Heart right ventricle (tissue), 16 donors: ENCODE data around the gene LRRC17. TPM values are rescaled to one million over a fixed set of nuclear protein-coding genes. Genes with fewer than 3 reads are reported as not detected.
"Not testable (repeated sequence)": the region's sequence is repeated elsewhere in the genome, so short reads cannot be mapped to it uniquely, and the experiment has no call there.

Source experiments
- ATAC-seq, 8 donors: fragments of 200-7000 bp; cut with Tn5 transposase; one replicate each; pipeline ENCODE4 v1.9.1; 2020; ENCODE audit warnings: mild to moderate bottlenecking in 8 of 8, moderate library complexity in 8 of 8, moderate number of reproducible peaks in 1 of 8
- DNase-seq, 2 donors: peaks; one replicate each; pipeline ENCODE4 v3.0.0-alpha.2; 2020
- H3K27ac ChIP-seq, 10 donors: fragments of 200-600 bp; sonication (generic) in 2 of 10; one replicate each; pipeline versions ENCODE4 v1.5.0 to v1.8.0; 2020 to 2022; ENCODE audit warnings: mild to moderate bottlenecking in 3 of 10
- H3K27me3 ChIP-seq, 7 donors: fragments of 200-600 bp; one replicate each; pipeline ENCODE4 v1.8.0; 2021 to 2022; ENCODE audit warnings: mild to moderate bottlenecking in 2 of 7
- H3K36me3 ChIP-seq, 9 donors: fragments of 200-600 bp; sonication (generic) in 1 of 9; one replicate each; pipeline versions ENCODE4 v1.5.0 to v1.8.0; 2020 to 2022; ENCODE audit warnings: mild to moderate bottlenecking in 2 of 9
- H3K4me1 ChIP-seq, 9 donors: fragments of 200-600 bp; sonication (generic) in 1 of 9; one replicate each; pipeline versions ENCODE4 v1.5.0 to v1.8.0; 2020 to 2022; ENCODE audit warnings: mild to moderate bottlenecking in 4 of 9
- H3K4me3 ChIP-seq, 10 donors: fragments of 200-600 bp; sonication (generic) in 2 of 10; one replicate each; pipeline versions ENCODE4 v1.5.0 to v1.8.0; 2020 to 2022; ENCODE audit warnings: mild to moderate bottlenecking in 7 of 10, moderate library complexity in 2 of 10
- H3K9me3 ChIP-seq, 11 donors: fragments of 200-600 bp in 10 of 11; sonication (generic) in 2 of 11; one replicate each; pipeline versions ENCODE4 v1.5.0 to v1.8.0; 2013 to 2022; ENCODE audit warnings: mild to moderate bottlenecking in 2 of 11, control low read depth in 1 of 11, moderate library complexity in 1 of 11
- CTCF ChIP-seq, 9 donors: fragments of 200-600 bp; sonication (generic) in 2 of 9; IDR thresholded peaks; one replicate each; pipeline versions ENCODE4 v1.5.0 to v1.8.0; 2021 to 2022; ENCODE audit warnings: antibody characterized with exemption in 9 of 9, mild to moderate bottlenecking in 5 of 9, moderate library complexity in 1 of 9
- WGBS, 2 donors: extraction: QIAGEN DNeasy Blood & Tissue Kit; methylation state at CpG; one replicate each; pipeline ENCODE4 v1.1.7; 2013; ENCODE audit warnings: inconsistent platforms in 1 of 2; 5-methylcytosine and 5-hydroxymethylcytosine counted together
- intact Hi-C, 10 donors: fragments of 100-400 bp; cut with DNase I; formaldehyde crosslinking; loops; one replicate each; pipeline versions ENCODE4 v1.11.1 to v1.14.2; 2022
- polyA plus RNA-seq, 2 donors: library from polyadenylated mRNA; stranded (reverse); fragments of 200-250 nt; gene quantifications; one replicate each; pipeline ENCODE4 v1.2.3, GENCODE V29; 2013
- total RNA-seq, 10 donors: library from RNA; stranded (reverse); fragmentation: NEBNext Ultra II Directional in 3 of 10; extraction: Animal tissue kit (Norgen Biotek cat#: 25700) in 3 of 10; gene quantifications; one replicate each; pipeline versions ENCODE4 v1.2.1 to v1.2.4, GENCODE V29; 2021 to 2023
- donor health status: Arrhythmogenic right ventricular cardiomyopathy.
- donor health status: ischemic (EF 13 %, LVEDD 7.1; RV severe dilation, severe dysfunction).
- donor health status: healthy with polysubstance abuse.
- donor health status: DM: no; HTN: yes; CAD: no.
- donor health status: DM: no; HTN: no; CAD: no.
- donor health status: ischemic (EF 25% LVEDD 6.9; RV normal size, moderate dysfunction).
- donor health status: ischemic (EF 25% LVEDD 5.7; RV mildly dilated, moderate dysfunction).
- donor health status: healthy.
- donor health status: DM: yes; HTN: yes; CAD: no.
- donor health status: Ischemic cardiomyopathy.
- donor health status: ischemic (EF 35%, LVEDD 5.7; RV mildly dilated, moderate dysfunction).
- donor health status: nonischemic (EF 11% LVEDD 7.7; RV severe dilation, severe dysfunction).
- donor health status: DM: yes; HTN: yes; CAD: no.
- donor health status: PGD.
- donor health status: ischemic (EF 29% LVEDD 5.4; RV normal size, mild dysfunction).
- donor health status: nonischemic (EF 23%, LVEDD 6.1; RV moderate dilation, normal function).

Gene LRRC17
- total and polyA plus RNA-seq, 12 donors, result 0.12 to 9.5 (median 2.6) TPM

DNA sequence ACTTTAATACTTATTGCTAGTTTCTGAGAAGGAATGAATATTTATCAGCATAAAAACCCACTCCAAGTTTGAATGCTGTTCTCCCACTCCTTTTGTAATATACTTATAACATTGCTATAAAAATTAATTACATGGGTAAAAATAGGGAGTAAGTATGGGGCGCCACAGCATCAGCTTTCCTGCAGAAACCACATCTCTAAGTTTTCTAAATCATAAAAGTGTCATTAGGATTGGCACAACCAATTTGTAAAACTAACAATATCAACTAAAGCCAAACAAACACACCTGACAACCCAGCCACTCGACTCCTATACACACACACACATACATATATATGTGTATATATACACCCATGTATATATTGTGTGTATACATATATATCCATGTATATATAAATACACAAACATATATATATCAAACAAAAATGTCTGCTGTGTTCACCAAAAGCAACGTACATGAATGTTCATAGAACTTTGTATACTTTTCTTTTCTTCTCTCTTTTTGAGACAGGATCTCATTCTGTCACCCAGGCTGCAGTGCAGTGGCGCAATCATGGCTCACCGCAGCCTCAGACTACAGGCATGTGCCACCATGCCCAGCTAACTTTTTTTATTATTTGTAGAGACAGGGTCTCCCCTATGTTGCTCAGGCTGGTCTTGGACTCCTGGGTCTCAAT is 14.8 kb upstream of the LRRC17 start:
- TF ChIP-seq CTCF (IDR thresholded peaks at IDR 0.05), result no peak
- intact Hi-C loops, result no loop called here
- DNase-seq (no peak), ATAC-seq (no peak)
- Histone ChIP-seq H3K36me3 (no peaks in the 10 kb centered on the region), H3K4me3 (no peak overlapping the region), H3K4me1 (peaks cover 0 to 43% (median 30%) of the 10 kb centered on the region in 9 donors), H3K27ac (peak overlapping the region in 5 of 10 donors; percentile 3 to 51 (median 27)), H3K9me3 (no peaks in the 10 kb centered on the region), H3K27me3 (no peaks in the 10 kb centered on the region)
- 82 to 88% methylated on average over 5 of the region's 5 CpGs for WGBS, 2 donors

DNA sequence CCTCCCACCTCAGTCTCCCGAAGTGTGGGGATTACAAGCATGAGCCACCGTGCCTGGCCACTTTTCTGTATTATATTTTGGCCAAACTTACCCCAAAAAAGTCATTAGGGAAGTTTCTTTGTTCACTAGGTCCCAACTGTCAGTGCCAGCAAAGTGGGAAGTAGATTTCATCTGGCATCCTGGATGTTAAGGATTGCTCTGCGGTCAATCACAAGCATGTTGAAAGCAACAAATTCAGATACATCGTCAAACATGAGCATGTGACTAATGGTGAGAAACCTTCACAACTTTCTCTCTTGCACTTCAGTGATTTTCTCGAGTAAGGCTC is 14.3 kb upstream of the LRRC17 start:
- Histone ChIP-seq H3K36me3 (no peaks in the 10 kb centered on the region), H3K4me1 (peaks cover 0 to 39% (median 26%) of the 10 kb centered on the region in 9 donors), H3K4me3 (no peak overlapping the region), H3K9me3 (peaks cover 0 to 3% (median 0%) of the 10 kb centered on the region in 11 donors), H3K27me3 (no peaks in the 10 kb centered on the region), H3K27ac (peak overlapping the region in 1 of 10 donors; percentile 29)
- WGBS, 2 donors, result 87 to 90% methylated on average over 5 of the region's 5 CpGs
- no peak for TF ChIP-seq CTCF (IDR thresholded peaks at IDR 0.05)
- DNase-seq, result no peak
- intact Hi-C loops, result no loop called here
- ATAC-seq, result no peak

GRCh38 chr7:102902052-102902451 is 10.7 kb upstream of the LRRC17 start:
- 92 to 98% methylated on average over 2 of the region's 2 CpGs for WGBS, 2 donors
- peaks cover 0 to 13% (median 0%) of the 10 kb centered on the region in 11 donors for H3K9me3 ChIP-seq
- intact Hi-C loops, H3K36me3 ChIP-seq, H3K4me3 ChIP-seq, H3K27me3 ChIP-seq, H3K27ac ChIP-seq, ATAC-seq, DNase-seq: not testable (repeated sequence)
- H3K4me1 ChIP-seq, result peaks cover 0 to 23% (median 14%) of the 10 kb centered on the region in 9 donors

DNA sequence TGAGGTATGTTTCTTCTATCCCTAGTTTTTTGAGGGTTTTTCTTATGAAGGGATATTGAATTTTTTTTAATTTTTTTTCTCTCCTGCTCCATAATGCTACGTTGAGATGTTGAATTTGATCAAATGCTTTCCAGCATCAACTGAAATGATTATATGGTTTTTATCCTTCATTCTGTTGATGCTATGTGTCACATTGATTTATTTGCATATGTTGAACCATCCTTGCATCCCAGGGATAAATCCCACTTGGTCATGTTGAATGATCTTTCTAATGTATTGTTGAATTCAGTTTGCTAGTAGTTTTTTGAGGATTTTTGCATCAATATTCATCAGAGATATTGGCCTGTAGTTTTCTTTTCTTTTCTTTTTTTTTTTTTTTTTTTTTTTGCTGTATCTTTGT is 9.2 kb upstream of the LRRC17 start:
- H3K27me3 ChIP-seq, ATAC-seq, H3K4me3 ChIP-seq, H3K27ac ChIP-seq, H3K36me3 ChIP-seq, intact Hi-C loops, H3K4me1 ChIP-seq, DNase-seq: not testable (repeated sequence)
- peaks cover 0 to 24% (median 4%) of the 10 kb centered on the region in 11 donors for H3K9me3 ChIP-seq
- WGBS, 2 donors, result 88 to 89% methylated on average over 1 of the region's 1 CpG

GRCh38 chr7:102908676-102909075 is 4.1 kb upstream of the LRRC17 start:
- H3K9me3 ChIP-seq, result peaks cover 0 to 20% (median 4%) of the 10 kb centered on the region in 11 donors
- H3K4me3 ChIP-seq, result no peak overlapping the region
- H3K4me1 ChIP-seq, result peaks cover 0 to 15% (median 0%) of the 10 kb centered on the region in 9 donors
- no peak for TF ChIP-seq CTCF (IDR thresholded peaks at IDR 0.05)
- intact Hi-C loops, result no loop called here
- H3K27me3 ChIP-seq, result no peaks in the 10 kb centered on the region
- DNase-seq (no peak), ATAC-seq (no peak)
- H3K27ac ChIP-seq, result no peak overlapping the region
- no peaks in the 10 kb centered on the region for H3K36me3 ChIP-seq
